HepG2 (cell line): ENCODE measurements around the gene ATP9A. TPM values are rescaled to one million over a fixed set of nuclear protein-coding genes. Genes with fewer than 3 reads are reported as not detected.

ENCODE experiments used
- ATF1 ChIP-seq: IDR thresholded peaks from 2 replicates; pipeline ENCODE4 v1.6.1; 2016; ENCODE audit warnings: mild to moderate bottlenecking, control low read depth
- DNMT3B ChIP-seq: conservative IDR thresholded peaks from 2 replicates; pipeline ENCODE4 v1.6.1; 2016; ENCODE audit warnings: missing biosample characterization, control low read depth
- EHMT2 ChIP-seq: fragments of 200-600 bp; sonication (generic); IDR thresholded peaks from 2 replicates; pipeline ENCODE4 v1.7.0; 2017; ENCODE audit warnings: antibody characterized with exemption, low read depth, low read length, borderline replicate concordance
- HMGA1 ChIP-seq: sonication (generic); formaldehyde crosslinking; conservative IDR thresholded peaks from 2 replicates; pipeline ENCODE4 v1.4.0; 2020; ENCODE audit warnings: missing genetic modification reagents
- KAT8 ChIP-seq: IDR thresholded peaks from 2 replicates; pipeline ENCODE4 v1.6.1; 2016; ENCODE audit warnings: missing genetic modification reagents, missing compliant biosample characterization
- KDM4B ChIP-seq: sonication (generic); formaldehyde crosslinking; IDR thresholded peaks from 2 replicates; pipeline ENCODE4 v1.4.0; 2020; ENCODE audit warnings: missing genetic modification reagents
- KDM5A ChIP-seq: fragments of 200-600 bp; sonication (generic); IDR thresholded peaks from 2 replicates; pipeline ENCODE4 v1.7.0; 2018; ENCODE audit warnings: antibody characterized with exemption, mild to moderate bottlenecking, low read length, borderline replicate concordance
- MIXL1 ChIP-seq: IDR thresholded peaks from 2 replicates; pipeline ENCODE4 v1.6.1; 2016
- NR2F2 ChIP-seq: IDR thresholded peaks from 2 replicates; pipeline ENCODE4 v1.6.1; 2012; ENCODE audit warnings: low read depth, inconsistent platforms, borderline replicate concordance
- PCBP2 ChIP-seq: fragments of 200-400 bp; formaldehyde crosslinking; optimal IDR thresholded peaks from 2 replicates; pipeline ENCODE3; 2018; ENCODE audit warnings: low read length, low read depth; ENCODE audit not compliant: poor library complexity, severe bottlenecking
- PHB2 ChIP-seq: fragments of 450-650 bp; IDR thresholded peaks from 2 replicates; pipeline ENCODE4 v1.6.1; 2018; ENCODE audit not compliant: partially characterized antibody
- PPARG ChIP-seq: conservative IDR thresholded peaks from 2 replicates; pipeline ENCODE4 v1.6.1; 2016; ENCODE audit warnings: missing biosample characterization, missing genetic modification reagents
- RFXAP ChIP-seq: sonication (generic); formaldehyde crosslinking; IDR thresholded peaks from 2 replicates; pipeline ENCODE4 v1.4.0; 2020; ENCODE audit warnings: missing genetic modification reagents, borderline replicate concordance
- WIZ ChIP-seq: sonication (generic); formaldehyde crosslinking; IDR thresholded peaks from 2 replicates; pipeline ENCODE4 v1.5.1; 2020; ENCODE audit warnings: mild to moderate bottlenecking, missing genetic modification reagents
- ZMYM4 ChIP-seq: sonication (generic); formaldehyde crosslinking; IDR thresholded peaks from 2 replicates; pipeline ENCODE4 v1.8.1; 2023; ENCODE audit warnings: mild to moderate bottlenecking, missing genetic modification reagents
- ZNF446 ChIP-seq: sonication (generic); formaldehyde crosslinking; IDR thresholded peaks from 2 replicates; pipeline ENCODE4 v1.5.0; 2020; ENCODE audit warnings: mild to moderate bottlenecking, missing genetic modification reagents
- ZNF567 ChIP-seq: sonication (generic); formaldehyde crosslinking; IDR thresholded peaks from 2 replicates; pipeline ENCODE4 v1.8.1; 2023; ENCODE audit warnings: mild to moderate bottlenecking, missing genetic modification reagents, borderline replicate concordance
- ZNF607 ChIP-seq: sonication (generic); formaldehyde crosslinking; IDR thresholded peaks from 2 replicates; pipeline ENCODE4 v1.5.1; 2020; ENCODE audit warnings: missing genetic modification reagents, mild to moderate bottlenecking, borderline replicate concordance
- ZNF720 ChIP-seq: sonication (generic); formaldehyde crosslinking; IDR thresholded peaks from 2 replicates; pipeline ENCODE4 v1.4.0; 2020; ENCODE audit warnings: missing genetic modification reagents
- polyA plus RNA-seq, 8 experiments: library from polyadenylated mRNA; depleted of rRNA in 3 of 8; stranded (reverse) in 7 of 8; unstranded in 1 of 8; fragments of >200 nt; fragmentation: Illumina TruSeq in 4 of 8; extraction: Trizol in 4 of 8; gene quantifications; 2 replicates each; pipeline versions ENCODE4 v1.2.1 to v1.2.3, GENCODE V29; 2011 to 2016; ENCODE audit warnings: low read depth in 4 of 8, missing spikeins in 1 of 8, mixed read lengths in 1 of 8; ENCODE audit not compliant: insufficient read depth in 1 of 8
- total RNA-seq, 5 experiments: library from RNA; depleted of rRNA; stranded (reverse); fragments of >200 nt; fragmentation: Illumina TruSeq; extraction: Trizol; gene quantifications; 2 replicates each; pipeline ENCODE4 v1.2.3, GENCODE V29; 2016; ENCODE audit warnings: low read depth in 1 of 5
- TF ChIP-seq, protein P1 (sequence below): sonication (generic); formaldehyde crosslinking; IDR thresholded peaks from 2 replicates; pipeline ENCODE4 v1.4.0; 2020; ENCODE audit warnings: missing genetic modification reagents; ENCODE audit errors: not compliant biosample characterization
- TF ChIP-seq, protein P2 (sequence below): sonication (generic); formaldehyde crosslinking; conservative IDR thresholded peaks from 2 replicates; pipeline ENCODE4 v1.8.1; 2023; ENCODE audit warnings: missing genetic modification reagents
- TF ChIP-seq, protein P3 (sequence below): IDR thresholded peaks from 2 replicates; pipeline ENCODE4 v1.6.1; 2016; ENCODE audit warnings: mild to moderate bottlenecking
- TF ChIP-seq, protein P4 (sequence below): sonication (generic); formaldehyde crosslinking; IDR thresholded peaks from 2 replicates; pipeline ENCODE4 v1.4.0; 2020; ENCODE audit warnings: missing genetic modification reagents

Gene ATP9A
- total and polyA plus RNA-seq, 2 of the 13 experiments (the other 11 are each of a cell fraction or from before 2014, with no cell fraction given), result 11.8 to 18.5 TPM

DNA sequence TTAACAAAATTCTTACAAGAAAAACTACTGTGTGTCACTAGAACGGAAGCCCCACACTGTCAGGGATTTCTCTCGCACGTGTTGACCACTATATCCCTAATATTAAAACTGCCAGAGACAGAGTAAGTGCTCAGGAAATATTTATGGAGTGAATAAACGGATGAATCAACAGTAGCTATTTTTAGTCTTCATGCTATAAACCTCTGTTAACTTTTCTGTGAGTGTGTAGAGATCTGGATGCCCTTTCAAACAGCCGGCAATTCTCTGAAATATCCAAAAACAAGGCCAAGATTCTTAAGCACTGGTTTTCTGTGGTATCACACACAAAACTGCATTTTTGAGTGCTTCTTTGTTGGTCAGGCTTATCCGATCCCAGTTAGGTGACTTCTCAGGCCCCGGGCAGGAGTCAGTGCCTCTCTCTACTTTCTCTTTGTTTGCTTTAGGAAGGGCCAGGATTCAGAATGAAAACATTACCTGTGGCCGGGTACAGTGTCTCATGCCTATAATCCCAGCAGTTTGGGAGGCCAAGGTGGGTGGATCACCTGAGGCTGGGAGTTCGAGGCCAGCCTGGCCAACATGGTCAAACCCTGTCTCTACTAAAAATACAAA lies 15.7 kb downstream of the ATP9A start (continued):
- TF ChIP-seq, protein P1, sequence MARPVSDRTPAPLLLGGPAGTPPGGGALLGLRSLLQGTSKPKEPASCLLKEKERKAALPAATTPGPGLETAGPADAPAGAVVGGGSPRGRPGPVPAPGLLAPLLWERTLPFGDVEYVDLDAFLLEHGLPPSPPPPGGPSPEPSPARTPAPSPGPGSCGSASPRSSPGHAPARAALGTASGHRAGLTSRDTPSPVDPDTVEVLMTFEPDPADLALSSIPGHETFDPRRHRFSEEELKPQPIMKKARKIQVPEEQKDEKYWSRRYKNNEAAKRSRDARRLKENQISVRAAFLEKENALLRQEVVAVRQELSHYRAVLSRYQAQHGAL, result no peak
- no peak for TF ChIP-seq WIZ (CRISPR knock-in tag)
- TF ChIP-seq ZNF446 (CRISPR knock-in tag), result no peak
- TF ChIP-seq PHB2, result no peak
- no peak for TF ChIP-seq RFXAP (CRISPR knock-in tag)
- no peak for TF ChIP-seq MIXL1 (CRISPR knock-in tag)
- TF ChIP-seq, protein P2, sequence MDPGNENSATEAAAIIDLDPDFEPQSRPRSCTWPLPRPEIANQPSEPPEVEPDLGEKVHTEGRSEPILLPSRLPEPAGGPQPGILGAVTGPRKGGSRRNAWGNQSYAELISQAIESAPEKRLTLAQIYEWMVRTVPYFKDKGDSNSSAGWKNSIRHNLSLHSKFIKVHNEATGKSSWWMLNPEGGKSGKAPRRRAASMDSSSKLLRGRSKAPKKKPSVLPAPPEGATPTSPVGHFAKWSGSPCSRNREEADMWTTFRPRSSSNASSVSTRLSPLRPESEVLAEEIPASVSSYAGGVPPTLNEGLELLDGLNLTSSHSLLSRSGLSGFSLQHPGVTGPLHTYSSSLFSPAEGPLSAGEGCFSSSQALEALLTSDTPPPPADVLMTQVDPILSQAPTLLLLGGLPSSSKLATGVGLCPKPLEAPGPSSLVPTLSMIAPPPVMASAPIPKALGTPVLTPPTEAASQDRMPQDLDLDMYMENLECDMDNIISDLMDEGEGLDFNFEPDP, result no peak
- no peak for TF ChIP-seq ZMYM4 (CRISPR knock-in tag)
- no peak for TF ChIP-seq KDM5A
- no peak for TF ChIP-seq ZNF720 (CRISPR knock-in tag)
- 0 out of 2 replicates have a peak, but pooled peaks have one; percentile 28 for TF ChIP-seq KAT8 (CRISPR knock-in tag)
- no peak for TF ChIP-seq ATF1 (CRISPR knock-in tag)
- 0 out of 2 replicates have a peak, but pooled peaks have one; percentile 66 for TF ChIP-seq ZNF567 (CRISPR knock-in tag)
- no peak for TF ChIP-seq DNMT3B (CRISPR knock-in tag)
- no peak for TF ChIP-seq EHMT2
- TF ChIP-seq PPARG, result 0 out of 2 replicates have a peak, but pooled peaks have one; percentile 30
- TF ChIP-seq HMGA1 (CRISPR knock-in tag), result no peak
- TF ChIP-seq, protein P3, sequence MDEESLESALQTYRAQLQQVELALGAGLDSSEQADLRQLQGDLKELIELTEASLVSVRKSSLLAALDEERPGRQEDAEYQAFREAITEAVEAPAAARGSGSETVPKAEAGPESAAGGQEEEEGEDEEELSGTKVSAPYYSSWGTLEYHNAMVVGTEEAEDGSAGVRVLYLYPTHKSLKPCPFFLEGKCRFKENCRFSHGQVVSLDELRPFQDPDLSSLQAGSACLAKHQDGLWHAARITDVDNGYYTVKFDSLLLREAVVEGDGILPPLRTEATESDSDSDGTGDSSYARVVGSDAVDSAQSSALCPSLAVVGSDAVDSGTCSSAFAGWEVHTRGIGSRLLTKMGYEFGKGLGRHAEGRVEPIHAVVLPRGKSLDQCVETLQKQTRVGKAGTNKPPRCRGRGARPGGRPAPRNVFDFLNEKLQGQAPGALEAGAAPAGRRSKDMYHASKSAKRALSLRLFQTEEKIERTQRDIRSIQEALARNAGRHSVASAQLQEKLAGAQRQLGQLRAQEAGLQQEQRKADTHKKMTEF, result peak; percentile 52; the same call in 1 of the 2 replicates
- TF ChIP-seq, protein P4, sequence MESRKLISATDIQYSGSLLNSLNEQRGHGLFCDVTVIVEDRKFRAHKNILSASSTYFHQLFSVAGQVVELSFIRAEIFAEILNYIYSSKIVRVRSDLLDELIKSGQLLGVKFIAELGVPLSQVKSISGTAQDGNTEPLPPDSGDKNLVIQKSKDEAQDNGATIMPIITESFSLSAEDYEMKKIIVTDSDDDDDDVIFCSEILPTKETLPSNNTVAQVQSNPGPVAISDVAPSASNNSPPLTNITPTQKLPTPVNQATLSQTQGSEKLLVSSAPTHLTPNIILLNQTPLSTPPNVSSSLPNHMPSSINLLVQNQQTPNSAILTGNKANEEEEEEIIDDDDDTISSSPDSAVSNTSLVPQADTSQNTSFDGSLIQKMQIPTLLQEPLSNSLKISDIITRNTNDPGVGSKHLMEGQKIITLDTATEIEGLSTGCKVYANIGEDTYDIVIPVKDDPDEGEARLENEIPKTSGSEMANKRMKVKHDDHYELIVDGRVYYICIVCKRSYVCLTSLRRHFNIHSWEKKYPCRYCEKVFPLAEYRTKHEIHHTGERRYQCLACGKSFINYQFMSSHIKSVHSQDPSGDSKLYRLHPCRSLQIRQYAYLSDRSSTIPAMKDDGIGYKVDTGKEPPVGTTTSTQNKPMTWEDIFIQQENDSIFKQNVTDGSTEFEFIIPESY, result no peak
- TF ChIP-seq ZNF607, result no peak
- no peak for TF ChIP-seq KDM4B
- no peak for TF ChIP-seq NR2F2
- TF ChIP-seq PCBP2, result no peak
